ENCODE results near the gene SNTG2.

SNTG2 gene

DNA sequence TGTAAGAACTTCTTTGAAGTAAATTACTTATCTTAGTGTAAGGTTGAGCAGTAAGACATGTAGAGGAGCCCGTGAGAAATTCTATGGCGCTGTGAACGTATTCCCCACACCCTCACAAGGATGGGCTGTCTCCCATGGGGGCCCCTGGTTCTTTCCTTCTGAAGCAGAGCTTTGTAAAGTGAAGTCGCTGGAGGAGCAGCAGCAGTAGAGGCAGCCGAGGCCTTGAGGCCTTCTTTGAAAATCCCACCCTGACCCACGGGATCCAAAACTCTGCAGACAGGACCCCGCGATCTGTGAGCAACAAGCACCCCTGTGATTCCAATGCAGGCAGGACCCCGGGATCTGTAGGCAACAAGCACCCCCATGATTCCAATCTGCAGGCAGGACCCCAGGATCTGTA lies 23.8 kb upstream of the SNTG2 start:
- DNase-seq, result no peak

DNA sequence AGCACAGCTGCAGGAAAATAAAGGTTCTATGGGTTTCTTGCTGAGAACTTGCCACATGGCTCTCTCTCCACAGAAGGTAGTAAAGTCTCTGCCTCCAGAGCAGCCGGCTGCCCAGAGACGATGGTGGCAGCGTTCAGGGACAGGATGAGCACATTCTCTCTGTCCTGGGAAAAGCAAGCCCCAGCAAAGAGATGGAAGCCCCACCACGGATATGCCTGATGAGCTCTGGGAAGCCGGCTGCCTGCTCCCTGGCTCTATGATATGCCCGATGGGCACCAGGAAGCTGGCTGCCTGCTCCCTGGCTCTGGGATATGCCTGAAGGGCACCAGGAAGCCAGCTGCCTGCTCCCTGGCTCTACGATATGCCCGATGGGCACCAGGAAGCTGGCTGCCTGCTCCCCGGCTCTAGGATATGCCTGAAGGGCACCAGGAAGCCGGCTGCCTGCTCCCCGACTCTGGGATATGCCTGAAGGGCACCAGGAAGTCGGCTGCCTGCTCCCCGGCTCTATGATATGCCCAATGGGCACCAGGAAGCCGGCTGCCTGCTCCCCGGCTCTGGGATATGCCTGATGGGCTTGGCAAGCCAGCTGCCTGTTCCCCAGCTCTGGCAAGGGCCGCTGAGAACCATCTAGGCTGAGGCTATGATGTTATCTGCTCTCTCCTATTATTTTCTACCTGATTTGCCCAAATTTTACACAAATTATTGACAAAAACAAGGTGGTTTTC lies 21.5 kb upstream of the SNTG2 start:
- DNase-seq, result no peak

DNA sequence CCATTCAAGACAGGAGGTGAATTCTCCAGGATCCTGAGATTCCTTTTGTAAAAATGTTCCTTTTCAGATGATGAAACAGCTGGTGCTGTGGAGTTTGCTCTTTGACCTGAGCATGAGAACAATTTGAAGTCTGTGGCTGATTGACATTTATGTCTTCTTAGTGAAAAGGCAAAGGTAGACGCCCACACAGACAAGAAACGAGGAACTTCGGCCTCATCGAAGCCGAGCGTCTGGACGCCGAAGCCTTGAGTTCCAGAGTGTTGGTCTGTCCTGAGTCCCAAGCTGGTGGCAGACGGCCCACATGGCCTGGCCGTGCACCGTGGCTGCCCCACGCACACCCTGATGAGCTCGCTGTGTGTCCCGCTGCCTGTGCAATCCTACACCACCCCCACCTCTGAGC lies 20.7 kb upstream of the SNTG2 start:
- no peak for DNase-seq

DNA sequence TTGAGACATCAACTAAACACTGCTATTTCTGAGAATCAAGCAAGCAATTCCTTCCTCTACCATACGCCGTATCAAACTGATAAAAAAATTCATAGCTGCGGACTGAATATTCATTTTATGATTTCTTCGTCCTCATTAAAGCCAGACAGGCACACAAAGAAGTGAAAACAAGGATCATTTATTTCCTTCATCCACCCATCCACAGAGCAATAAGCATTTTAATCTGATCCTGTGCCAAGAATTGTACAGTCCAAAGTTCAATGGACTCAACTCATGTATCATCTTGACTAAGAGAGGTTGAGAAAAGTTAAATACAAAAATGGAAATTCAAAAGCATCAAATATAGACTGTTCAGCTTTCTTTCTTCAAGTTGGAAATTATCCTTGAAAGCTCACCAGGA lies 19.7 kb upstream of the SNTG2 start:
- no peak for DNase-seq

DNA sequence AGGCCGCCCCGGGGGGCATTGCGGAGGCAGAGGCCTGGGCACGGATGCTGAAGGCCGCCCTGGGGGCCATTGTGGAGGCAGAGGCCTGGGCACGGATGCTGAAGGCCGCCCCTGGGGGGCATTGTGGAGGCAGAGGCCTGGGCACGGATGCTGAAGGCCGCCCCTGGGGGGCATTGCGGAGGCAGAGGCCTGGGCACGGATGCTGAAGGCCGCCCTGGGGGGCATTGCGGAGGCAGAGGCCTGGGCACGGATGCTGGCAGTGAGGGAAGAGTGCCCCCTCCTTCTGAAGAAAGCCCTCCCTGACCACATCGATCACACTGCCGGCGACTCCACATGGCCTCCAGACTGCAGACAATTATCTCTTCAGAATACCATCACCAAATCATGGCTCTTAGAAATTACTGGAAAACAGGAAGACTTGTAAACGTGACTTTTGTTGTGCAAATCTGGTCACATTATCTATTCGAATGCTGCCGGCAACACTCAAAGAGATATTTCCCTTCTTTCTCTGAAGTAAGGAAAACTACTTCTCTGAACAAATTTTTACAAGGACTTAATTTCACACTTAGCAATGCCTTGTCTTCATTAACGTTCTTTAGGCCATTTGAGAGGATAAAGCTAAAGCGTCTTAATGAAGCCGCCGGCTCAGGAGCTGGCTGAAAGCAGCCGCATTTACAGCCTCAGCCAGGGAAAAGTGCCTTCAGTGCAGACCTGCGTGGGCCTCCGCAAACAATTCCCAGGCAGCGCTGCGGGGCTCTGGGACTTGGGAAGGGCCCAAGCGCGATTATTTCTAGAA lies 18.1 kb upstream of the SNTG2 start:
- no peak for DNase-seq

DNA sequence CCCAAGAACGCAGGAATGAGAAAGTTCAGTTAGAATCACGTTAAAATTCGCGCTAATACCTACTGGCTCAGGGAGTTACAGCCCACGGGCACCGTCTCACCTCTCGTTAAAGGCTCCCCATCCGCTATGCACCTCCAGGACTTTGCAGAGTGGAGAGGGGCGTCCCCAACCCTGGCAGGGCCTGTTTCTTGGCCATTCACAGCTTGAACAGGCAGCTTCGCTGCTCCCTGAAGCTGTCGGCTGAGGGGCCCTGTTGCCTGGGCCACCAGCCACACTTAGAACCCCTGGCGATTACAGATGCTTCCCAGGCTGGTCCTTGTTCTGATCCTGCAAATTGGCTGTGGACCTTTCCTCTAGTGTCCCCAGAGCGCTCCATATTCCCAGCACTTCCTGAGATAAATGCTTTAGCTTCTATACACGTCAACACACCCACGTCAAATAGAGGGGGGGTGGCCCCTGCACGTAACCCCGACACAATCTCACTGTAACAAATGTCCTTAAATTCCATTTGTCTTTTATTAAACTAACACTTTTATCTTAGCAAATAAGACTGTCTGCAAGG lies 16.8 kb upstream of the SNTG2 start:
- no peak for DNase-seq

DNA sequence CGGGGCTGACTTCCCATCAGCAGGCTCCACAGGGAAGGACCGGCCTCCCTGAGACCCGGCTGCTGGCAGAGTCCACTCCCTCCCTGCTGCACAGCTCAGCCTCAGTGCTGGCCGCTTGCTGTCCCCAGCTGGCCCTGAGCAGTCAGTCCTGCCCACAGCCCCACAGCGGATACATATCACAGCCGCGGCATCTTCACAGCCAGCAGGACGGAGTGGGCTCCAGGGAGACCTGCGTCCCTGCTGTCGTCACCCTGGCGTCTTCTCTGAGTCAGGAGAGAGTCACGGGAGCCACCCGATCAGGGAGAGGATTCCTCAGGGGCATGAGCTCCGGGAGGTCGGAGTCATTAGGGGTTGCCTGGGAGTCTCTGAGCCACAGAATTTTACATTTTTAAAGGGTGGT lies 13.1 kb upstream of the SNTG2 start:
- DNase-seq, result no peak

DNA sequence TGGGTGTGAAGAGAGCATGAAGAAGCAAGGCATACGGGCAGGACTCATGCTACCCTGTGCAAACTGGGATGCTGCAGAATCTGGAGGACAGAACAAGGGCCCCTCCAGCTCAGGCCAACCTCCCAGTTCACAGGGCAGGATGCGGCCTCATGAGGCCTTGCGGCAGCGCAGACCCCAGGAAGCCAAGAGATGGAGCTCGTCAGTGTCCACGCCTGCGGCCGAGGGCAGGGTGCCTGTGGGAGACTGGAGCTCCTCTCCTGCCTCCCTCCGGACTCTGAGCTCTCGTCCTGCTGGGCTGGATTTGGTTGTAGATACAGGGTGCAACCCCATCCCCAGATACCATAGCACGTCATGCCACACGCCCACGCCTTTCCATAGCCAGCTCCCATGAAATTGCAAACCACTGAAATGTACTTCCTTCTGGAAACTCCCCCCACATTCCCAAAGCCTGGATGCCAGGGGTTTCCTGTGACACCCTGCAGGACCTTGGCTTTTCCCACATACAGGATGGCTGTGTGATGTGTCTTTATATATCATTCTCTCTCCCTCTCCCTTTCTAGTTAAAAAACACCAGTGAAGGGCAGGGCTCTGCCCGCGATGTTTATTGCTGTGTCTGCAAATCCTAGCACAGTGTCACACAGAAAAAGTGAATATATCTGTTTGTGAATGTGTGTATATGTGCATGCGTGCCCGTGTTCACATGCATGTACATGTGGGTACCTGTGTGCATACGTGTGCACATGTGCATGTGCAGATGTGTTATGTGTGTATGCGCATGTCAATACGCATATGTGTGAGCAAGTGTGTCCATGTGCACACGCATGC lies 12.3 kb upstream of the SNTG2 start:
- no peak for DNase-seq

DNA sequence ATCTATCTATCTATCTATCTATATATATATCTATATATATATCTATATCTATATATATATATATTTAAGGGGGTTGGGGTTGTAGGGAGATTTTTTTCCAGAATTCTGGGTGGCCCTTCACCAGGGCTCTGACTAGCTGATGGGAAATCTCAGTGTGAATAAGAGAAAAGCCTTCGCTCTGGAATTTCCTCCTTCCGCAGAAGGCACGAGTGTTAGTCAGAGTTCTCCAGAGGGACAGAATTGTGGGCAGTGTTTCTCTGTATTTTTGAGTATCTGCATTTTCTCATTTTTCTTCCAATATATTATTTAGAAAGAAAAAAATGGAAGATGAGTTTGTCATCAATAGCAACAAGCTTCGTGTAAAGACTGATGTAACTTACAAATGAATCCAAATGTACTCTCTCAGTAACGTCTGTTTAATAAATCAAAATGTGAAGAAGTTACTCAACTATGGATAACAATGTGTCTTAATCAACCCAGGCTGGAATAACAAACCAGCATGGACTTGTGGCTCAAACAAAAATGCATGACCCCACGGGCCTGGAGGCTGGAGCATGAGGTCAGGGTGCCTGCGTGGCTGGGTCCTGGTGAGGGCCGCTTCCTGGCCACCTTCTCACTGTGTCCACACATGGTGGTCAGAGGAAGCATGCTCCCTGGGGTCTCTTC lies 10.6 kb upstream of the SNTG2 start:
- DNase-seq, result no peak

DNA sequence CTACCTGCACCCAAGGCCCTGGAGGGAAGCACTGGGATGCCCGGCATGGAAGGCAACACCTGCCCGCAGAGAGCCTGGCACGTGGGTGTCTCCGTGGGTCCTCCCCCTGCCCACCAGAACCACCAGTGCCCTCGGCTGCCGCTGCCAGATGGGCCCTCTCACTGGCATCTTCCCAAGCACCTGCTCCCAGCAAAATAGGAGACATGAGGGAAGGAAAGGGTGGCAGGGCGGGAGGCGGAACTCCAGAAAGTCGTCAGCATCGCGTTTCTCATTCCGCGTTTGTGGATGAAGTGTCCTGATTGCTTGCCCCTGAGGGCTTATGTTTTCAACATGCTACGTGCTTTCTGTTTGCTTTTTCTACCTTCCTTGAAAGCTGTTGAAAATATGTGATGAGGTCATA lies 8.8 kb upstream of the SNTG2 start:
- DNase-seq, result no peak

DNA sequence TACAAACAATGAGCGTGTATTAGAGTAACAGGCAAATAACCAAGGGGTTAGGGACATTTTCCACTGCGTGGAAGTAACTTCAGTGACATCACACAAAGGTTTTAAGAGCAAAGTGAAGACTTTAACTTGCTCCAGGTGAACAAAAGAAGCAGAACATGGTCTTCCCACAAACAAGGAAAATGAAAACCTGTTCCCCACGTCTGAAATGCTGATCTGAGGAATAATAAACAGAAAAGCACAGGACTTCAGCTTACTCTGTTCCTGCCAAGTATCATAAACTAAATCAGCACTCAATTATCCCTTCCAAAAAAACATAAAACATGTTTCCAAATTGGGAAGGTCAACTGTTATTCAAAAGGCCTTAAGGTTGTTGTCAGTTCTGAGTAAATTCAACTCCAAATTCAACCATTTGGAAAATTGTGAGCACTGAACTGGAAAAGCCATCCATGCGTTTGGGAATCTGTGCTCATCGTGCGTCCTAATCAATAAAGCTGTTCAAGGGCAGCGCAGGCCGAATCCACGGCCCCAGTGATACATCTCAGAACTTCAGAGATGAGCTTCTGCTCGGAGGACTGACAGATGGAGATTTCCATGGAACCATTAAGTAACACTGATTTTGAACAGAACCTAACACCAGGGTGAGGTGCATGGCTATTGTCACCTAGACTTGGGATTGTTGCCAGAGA lies 7.7 kb upstream of the SNTG2 start:
- DNase-seq, result no peak

DNA sequence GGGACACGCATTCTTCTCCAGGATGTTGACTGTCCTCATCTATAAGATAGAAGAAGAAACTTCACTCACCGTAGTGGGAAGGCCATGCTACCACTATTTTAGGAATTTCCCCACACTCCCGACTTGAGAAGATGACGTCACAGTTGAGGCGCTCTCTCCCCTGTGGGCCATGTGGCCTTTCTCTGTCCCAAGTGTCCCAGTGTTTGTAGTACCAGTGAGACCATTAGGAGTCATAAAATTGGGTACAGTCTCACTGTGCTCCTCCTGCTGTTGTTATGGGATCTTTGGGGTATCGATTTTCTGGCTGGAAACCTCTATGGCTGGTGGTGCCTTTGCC lies 7.2 kb upstream of the SNTG2 start:
- no peak for DNase-seq

DNA sequence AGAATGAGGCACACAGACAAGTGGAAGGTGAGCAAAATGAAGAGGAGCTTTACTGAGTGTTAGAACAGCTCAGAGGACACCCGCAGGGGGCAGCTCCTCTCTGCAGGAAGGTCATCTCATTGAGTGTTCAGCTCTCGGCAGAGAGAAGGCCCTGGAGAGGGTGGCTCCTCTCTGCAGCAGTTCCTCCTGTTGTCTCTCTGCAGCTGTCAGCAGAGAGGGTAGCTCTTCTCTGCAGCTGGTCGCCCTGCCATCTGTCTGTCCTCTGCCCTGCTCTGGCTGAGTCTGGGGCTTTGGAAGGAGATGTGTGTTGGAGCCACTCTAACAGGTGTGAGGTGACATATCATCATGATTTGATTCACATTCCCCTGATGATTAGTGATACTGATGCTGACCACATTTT lies 6.8 kb upstream of the SNTG2 start:
- DNase-seq, result no peak

DNA sequence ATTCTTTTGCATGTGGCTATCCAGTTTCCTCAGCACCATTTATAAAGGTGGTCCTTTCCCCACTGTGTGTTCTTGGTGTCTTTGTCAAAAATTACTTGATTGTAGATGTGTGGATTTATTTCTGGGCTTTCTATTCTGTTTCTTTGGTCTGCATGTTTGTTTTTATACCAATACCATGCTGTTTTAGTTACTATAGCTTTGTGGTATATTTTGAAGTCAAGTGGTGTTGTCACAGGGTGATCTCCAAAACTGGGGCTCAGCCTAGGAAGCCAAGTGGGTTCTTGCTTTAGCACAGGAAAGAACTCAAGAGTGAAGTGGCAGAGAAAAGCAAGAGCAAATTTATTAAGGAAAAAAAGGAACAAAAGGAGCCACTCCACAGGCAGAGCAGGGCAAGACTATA lies 6.0 kb upstream of the SNTG2 start:
- DNase-seq, result no peak

DNA sequence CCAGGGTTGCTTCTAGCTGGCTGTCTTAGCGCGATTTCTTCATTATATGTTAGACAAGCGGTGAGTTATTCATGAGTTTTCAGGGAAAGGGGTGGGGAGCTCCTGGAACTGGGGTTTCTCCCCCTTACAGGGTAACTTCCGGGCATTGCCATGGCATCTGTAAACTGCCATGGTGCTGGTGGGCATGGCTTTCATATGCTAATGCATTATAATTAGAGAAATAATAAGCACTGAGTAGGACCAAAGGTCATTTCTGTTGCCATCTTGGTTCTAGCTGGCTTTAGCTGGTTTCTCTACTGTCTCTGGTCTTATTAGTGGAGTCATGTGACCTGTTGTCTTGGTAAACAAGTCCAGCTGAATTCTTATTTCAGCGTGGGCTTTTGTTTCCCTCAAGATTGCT lies 5.5 kb upstream of the SNTG2 start:
- no peak for DNase-seq

DNA sequence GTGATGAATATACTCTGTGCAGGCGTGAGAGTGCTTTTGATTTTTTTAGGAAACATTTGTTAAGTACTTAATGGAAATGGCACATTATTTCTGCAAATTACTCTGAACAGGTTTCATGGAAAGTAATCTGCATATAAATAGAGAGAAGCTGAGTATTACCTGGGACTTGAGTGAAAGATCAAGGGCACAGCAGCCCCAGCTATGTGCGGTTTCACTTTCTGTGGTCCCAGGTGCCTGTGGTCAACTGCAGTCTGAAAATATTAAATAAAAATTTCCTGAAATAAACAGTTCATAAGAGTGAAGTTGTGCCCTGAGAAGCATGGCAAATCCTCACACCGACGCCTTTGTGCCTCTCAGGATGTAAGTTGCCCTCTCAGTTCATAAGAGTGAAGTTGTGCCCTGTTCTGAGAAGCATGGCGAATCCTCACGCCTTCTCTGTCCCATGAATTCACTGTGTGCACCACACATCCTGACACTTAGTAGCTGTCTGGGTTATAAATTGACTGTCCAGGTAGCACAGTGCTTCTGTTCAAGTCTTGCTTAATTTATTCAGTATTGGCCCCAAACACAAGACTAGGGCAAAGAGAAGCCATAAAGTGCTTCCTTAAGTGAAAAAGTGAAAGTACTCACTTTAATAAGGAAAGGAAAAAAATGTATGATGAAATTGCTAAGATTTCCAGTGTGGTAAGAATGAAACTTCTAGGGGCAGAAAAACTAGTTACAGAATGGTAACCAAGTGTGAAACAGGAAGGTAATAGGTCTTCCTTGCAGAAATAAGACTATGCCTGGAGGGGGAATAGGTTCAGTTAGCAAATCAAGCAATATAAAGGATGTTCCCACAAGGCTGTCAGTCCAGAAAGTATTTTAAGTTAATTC lies 4.3 kb upstream of the SNTG2 start:
- DNase-seq, result no peak

DNA sequence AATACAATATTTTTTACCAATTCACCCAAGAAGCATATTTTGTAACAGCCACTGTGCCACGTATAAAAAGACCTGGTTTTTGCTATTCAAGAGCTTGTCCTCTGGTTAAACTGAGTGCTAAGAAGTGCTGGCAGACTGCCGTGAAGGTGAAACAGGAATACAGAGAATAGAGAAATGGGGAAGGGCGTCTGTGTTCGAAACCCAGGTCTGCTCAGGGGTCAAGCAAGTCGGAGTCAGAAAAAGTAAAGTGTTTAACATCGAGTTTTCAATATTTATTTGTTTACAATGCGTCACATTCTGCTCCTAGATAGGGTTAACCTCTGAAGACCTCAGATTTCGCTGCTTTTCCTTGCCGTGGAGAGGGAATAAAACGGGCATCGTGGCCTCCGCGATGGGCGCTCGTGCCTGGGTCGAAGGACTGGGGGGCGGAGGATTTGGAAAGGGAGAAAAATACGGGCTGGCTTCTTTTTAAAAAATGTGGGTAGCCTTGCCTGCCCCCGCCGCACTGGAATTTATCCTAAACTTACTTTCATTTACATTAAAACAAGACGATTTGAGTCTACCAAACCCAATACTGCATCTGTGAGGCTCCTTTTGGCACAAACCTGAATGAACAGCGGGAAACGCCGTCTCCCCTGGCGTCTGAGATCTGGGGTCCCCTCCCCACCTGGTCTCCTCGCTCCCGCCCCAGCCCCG lies 1.1 kb upstream of the SNTG2 start:
- no peak for DNase-seq

DNA sequence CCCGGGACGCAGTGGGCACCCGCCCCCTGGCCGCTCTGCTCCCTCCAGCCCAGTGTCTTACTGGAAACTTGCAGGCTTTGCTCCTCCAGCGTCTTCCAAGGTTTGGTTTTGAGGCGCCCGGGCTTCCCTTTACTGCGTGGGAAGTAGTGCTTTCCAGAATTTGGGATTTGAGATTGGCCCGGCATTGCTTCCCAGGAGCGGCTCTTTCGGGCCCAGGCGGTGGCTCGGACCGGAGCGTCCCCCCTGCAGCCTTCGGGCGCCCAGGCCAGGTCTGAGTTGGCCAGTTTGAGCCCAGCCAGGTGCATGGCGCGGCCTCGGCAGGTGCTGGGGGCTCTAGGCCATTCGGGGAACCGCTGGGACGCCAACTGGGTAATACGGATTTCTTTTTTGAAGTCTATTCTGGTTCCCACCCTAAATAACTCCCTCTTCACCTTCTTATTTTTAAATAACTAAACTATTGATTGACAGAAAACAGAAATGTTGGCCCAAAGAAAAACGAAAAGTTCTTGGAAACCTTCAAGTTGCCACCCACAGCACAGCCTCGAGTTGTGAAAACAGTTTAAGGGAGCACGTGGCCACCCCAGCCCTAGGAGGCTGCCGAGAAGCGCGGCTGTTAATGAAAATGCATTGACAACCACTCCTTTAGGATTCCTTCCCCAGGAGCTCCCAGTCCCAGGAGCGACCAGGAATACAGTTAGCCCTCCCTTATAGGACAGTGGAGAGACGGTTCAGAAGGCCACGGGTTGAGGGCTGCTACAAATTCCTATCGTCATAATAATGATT lies 766 bp downstream of the SNTG2 start:
- DNase-seq, result no peak

DNA sequence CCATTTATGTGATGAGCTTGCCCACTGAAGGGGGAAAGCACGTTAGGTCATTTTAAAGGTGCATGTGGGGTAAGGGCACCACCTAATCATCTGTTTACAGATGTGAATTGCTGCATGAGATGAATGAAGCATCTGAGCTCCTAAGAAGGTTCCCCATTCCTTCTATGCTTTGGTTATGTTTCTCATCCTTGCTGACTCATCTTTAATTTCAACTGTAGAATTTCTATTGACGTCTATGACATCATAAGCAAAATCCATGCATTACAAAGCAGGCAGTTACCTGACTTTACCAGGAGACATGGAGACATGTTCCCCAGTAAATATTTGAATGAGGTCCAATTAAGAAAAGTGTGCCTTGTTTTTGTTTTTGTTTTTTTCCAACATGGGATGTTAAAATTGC lies 2.8 kb downstream of the SNTG2 start:
- no peak for DNase-seq

Measured in NCI-H1694 treated with DMSO at 0.1 percent for 48 hours (cell line).